Activated B cell treated with CpG ODN at 0.5 μM for 24 hours (primary cell): ENCODE data around the gene MSH6. TPM values are rescaled to one million over a fixed set of nuclear protein-coding genes. Genes with fewer than 3 reads are reported as not detected.

Experiments
- ATAC-seq: fragments of 200-7000 bp; cut with Tn5 transposase; one replicate; pipeline ENCODE4 v1.10.0; 2021; ENCODE audit warnings: low read depth, mild to moderate bottlenecking, moderate library complexity
- CTCF ChIA-PET: fragments of 350-600 bp; sonication (Branson Sonifier 250); formaldehyde crosslinking; loops from one replicate; lab custom pipeline; 2021; ENCODE audit warnings: antibody characterized with exemption; lab: Charles Lee
- POLR2A ChIA-PET: fragments of 350-600 bp; sonication (Branson Sonifier 250); formaldehyde crosslinking; loops from one replicate; lab custom pipeline; 2021; ENCODE audit warnings: antibody characterized with exemption; lab: Charles Lee
- DNase-seq: peaks from one replicate; pipeline ENCODE4 v3.0.0; 2022
- H3K27ac Mint-ChIP-seq: one replicate; pipeline ENCODE4 v1.8.0; 2020; ENCODE audit warnings: mixed read lengths
- H3K27me3 Mint-ChIP-seq: one replicate; pipeline ENCODE4 v1.8.0; 2021; ENCODE audit warnings: mixed read lengths
- H3K36me3 Mint-ChIP-seq: one replicate; pipeline ENCODE4 v1.8.0; 2021; ENCODE audit warnings: low read depth, mixed read lengths
- H3K4me1 Mint-ChIP-seq: one replicate; pipeline ENCODE4 v1.8.0; 2021; ENCODE audit warnings: mixed read lengths
- H3K4me3 Mint-ChIP-seq: one replicate; pipeline ENCODE4 v1.8.0; 2020; ENCODE audit warnings: mild to moderate bottlenecking, mixed read lengths
- H3K9me3 Mint-ChIP-seq: one replicate; pipeline ENCODE4 v1.8.0; 2020; ENCODE audit warnings: mixed read lengths
- CTCF ChIP-seq: fragments of 200-600 bp; IDR thresholded peaks from one replicate; pipeline ENCODE4 v1.8.0; 2022; ENCODE audit warnings: antibody characterized with exemption, mild to moderate bottlenecking
- intact Hi-C: fragments of 100-400 bp; cut with micrococcal nuclease; formaldehyde crosslinking; loops from one replicate; pipeline ENCODE4 v1.15.1; 2024
- total RNA-seq: library from RNA; stranded (reverse); gene quantifications from 2 replicates; pipeline ENCODE4 v1.2.3, GENCODE V29; 2022

MSH6 gene
- total RNA-seq, 1 donor from 2014 or later, result 40.6 TPM

DNA sequence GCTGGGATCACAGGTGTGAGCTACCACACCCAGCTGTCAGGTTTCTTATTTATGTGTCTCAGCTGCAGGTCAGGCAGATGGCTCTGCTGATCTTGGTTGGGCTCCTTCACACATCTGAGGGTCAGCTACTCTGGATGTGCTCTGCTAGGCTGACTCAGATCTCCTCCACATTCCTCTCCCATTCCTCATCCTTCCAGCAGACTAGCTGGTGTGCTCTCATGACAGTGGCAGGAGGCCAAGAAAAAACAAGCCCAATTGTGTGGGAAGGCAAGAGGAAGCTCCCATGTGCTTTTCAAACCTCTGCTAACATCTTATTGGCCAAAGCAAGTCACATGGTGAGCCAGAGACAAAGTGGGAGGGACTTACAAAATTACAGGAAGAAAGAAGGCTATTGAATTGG, 11.7 kb upstream of the MSH6 start:
- ChIA-PET POLR2A (interaction anchor here (0.6 kb wide), 1 partner anchor 46 kb away, joined by 3 read pairs; no protein-coding TSS in a partner anchor), CTCF (interaction anchor here (0.6 to 2.1 kb wide), 3 partner anchors 12 to 334 kb away, joined by 3 to 11 read pairs (median 3); no protein-coding TSS in a partner anchor)
- Mint-ChIP-seq H3K27ac (no peak overlapping the region), H3K36me3 (no peaks in the 10 kb centered on the region), H3K9me3 (no peaks in the 10 kb centered on the region), H3K4me3 (no peak overlapping the region), H3K27me3 (no peaks in the 10 kb centered on the region), H3K4me1 (peaks cover 6% of the 10 kb centered on the region)
- intact Hi-C loops, result no loop called here
- TF ChIP-seq CTCF, result no peak
- DNase-seq (no peak), ATAC-seq (no peak)

DNA sequence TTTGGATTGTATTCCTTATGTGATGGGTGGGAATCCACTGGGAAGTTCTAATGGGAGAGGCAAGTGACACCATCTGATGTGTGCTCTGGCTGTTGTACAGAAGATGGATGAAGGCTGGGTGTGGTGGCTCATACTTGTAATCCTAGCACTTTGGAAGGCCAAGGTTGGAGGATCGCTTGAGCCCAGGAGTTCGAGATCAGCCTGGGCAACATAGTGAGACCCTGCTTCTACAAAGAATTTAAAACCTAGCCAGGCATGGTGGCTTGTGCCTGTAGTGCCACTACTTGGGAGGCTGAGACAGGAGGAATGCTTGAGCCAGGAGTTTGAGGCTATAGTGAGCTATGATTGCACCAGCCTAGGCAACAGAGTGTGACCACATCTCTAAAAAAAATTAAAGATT, 10.6 kb upstream of the MSH6 start:
- H3K4me3 Mint-ChIP-seq, result no peak overlapping the region
- ChIA-PET CTCF (interaction anchor here (1.1 kb wide), 1 partner anchor 437 kb away, joined by 5 read pairs; no protein-coding TSS in a partner anchor), POLR2A (interaction anchor here (0.7 to 1.6 kb wide), 2 partner anchors 11 to 118 kb away, joined by 3 to 9 read pairs; partner anchors contain the start of gene MSH6)
- H3K36me3 Mint-ChIP-seq, result no peaks in the 10 kb centered on the region
- peaks cover 6% of the 10 kb centered on the region for H3K4me1 Mint-ChIP-seq
- DNase-seq (no peak), ATAC-seq (no peak)
- no peaks in the 10 kb centered on the region for H3K27me3 Mint-ChIP-seq
- intact Hi-C loops, result no loop called here
- no peak overlapping the region for H3K27ac Mint-ChIP-seq
- no peaks in the 10 kb centered on the region for H3K9me3 Mint-ChIP-seq
- TF ChIP-seq CTCF, result no peak

- CTCF ChIA-PET, result no interaction called here
- Mint-ChIP-seq H3K4me3 (no peak overlapping the region), H3K4me1 (no peaks in the 10 kb centered on the region), H3K27ac (no peak overlapping the region), H3K9me3 (no peaks in the 10 kb centered on the region), H3K36me3 (no peaks in the 10 kb centered on the region), H3K27me3 (no peaks in the 10 kb centered on the region)
- no peak for ATAC-seq
- TF ChIP-seq CTCF, result no peak
- intact Hi-C loops, result no loop called here
- DNase-seq, result no peak
- POLR2A ChIA-PET, result no interaction called here
Measured at GRCh38 chr2:47774567-47774966, 8.4 kb upstream of the MSH6 start.

DNA sequence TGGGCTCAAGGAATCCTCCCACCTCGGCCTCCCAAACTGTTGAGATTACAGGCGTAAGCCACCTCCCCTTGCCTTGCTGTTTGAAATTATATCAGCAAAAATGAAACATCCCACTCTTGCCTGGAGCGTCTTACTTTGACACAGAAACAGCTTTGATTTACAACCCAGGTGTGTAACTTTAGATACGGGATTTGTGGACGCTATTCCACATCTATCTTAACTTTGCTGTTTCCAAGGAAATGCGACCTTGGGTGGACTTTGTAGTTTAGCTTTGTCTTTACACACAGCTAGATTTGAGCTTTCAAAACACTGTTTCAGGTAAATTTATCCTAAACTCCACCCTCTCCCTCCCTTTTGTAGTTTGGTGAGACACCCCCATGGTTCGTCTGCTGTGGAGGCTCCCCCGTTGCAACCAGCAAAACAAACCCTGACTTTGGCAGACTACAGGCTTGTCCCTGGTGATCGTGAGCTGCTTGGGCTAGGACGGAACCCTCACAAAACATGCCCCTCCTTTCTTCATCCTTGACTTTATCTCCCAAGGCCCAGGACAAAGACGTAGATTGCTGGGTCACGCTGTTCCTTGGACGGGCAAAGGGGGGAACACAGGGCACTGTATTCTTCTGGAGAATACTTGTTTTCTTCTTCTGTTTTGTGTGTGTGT, 5.5 kb upstream of the MSH6 start:
- ATAC-seq (no peak), DNase-seq (no peak)
- Mint-ChIP-seq H3K4me1 (no peaks in the 10 kb centered on the region), H3K36me3 (no peaks in the 10 kb centered on the region), H3K27ac (no peak overlapping the region), H3K9me3 (no peaks in the 10 kb centered on the region), H3K27me3 (no peaks in the 10 kb centered on the region), H3K4me3 (no peak overlapping the region)
- CTCF ChIA-PET, result interaction anchor here (1.9 kb wide), 1 partner anchor 10 kb away, joined by 4 read pairs; no protein-coding TSS in a partner anchor
- POLR2A ChIA-PET, result interaction anchor here (0.7 kb wide), 1 partner anchor 20 kb away, joined by 4 read pairs; no protein-coding TSS in a partner anchor
- TF ChIP-seq CTCF, result no peak
- intact Hi-C loops, result no loop called here

DNA sequence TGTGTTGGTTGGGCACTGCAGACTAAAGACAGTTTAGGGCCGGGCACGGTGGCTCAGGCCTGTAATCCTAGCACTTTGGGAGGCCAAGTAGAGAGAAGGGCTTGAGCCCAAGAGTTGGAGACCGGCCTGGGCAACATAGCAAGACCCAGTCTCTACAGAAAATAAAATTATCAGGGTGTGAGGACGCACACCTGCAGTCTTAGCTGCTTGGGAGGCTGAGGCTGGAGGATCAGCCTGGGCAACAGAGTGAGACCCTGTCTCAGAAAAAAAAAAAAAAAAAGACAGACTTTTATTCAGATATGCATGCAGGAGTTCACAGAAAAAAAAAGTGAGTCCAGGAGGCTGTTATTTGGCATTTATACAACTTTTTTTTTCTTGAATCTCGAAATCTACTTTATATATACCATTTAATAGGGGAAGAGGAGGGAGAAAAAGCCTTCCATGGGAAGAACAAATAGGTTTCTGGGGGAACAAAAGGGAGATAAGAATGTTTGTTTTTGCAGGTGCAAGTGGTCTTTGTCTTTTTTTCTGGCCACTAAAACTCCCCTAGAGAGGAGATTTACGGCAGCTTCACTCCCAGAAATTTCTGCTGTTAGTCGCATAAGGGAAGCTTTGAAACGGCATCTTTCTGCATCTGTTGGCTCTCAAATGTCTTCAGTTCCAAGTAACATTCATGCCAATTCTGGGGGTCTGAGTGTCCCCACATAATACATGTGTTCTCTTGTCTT, 4.1 kb upstream of the MSH6 start:
- Mint-ChIP-seq H3K4me1 (no peaks in the 10 kb centered on the region), H3K27ac (no peak overlapping the region), H3K36me3 (peaks cover 2% of the 10 kb centered on the region), H3K4me3 (no peak overlapping the region), H3K27me3 (no peaks in the 10 kb centered on the region), H3K9me3 (no peaks in the 10 kb centered on the region)
- no peak for TF ChIP-seq CTCF
- ATAC-seq (no peak), DNase-seq (no peak)
- ChIA-PET POLR2A (no interaction called here), CTCF (interaction anchor here (1.2 kb wide), 1 partner anchor 11 kb away, joined by 5 read pairs; no protein-coding TSS in a partner anchor)
- intact Hi-C loops, result no loop called here
